Measurements from ENCODE around the gene ADAMTS13. TPM values are rescaled to one million over a fixed set of nuclear protein-coding genes. Genes with fewer than 3 reads are reported as not detected.
A peak's percentile ranks its signal among the peaks of the same experiment; 100 is the strongest.

Gene ADAMTS13
- total RNA-seq, 1 donor from 2014 or later = 9.1 TPM

DNA sequence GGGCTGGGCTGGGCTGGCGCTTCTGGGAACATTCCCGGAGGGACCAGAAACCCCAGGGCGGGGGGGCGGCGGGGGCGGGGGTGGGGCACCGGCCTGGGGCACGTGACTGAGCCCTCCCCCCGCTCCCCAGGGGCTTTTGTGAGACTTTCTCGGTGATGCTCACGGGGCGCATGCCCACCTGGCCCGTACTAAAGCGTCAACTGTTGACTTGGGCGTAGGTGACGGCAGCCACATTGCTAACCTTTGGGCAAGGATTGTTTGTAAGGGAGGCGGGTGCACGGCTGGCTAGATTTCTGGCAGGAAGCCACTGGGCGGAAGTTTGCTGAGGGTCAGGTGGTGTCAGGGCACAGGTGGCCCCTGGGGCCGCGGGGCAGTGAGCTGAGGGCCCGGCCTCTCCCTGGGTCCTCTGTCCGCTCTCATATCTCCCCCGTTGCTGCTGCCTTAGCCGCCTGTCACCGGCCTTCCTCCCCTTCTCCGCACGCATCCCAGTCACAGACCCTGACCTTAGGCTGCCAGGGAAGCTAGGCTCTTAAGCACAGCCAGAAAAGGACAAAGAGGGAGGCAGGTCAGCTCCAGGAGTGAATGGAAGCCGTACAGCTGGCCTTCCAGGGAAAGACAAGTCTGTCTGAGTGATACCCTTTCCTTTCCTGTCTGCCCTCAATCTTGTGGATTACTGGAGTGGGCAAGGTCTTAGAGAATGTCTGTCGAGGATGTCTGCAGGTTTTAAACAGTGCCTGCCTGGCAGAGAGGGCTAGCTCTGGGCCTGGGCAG lies 38.4 kb downstream of the ADAMTS13 start:
- H3K4me3 Mint-ChIP-seq (ENCODE audit: unreplicated experiment) = peak overlapping the region; percentile 90
- H3K36me3 Mint-ChIP-seq (ENCODE audit: low read depth, unreplicated experiment) = peaks cover 3% of the 10 kb centered on the region
- peak overlapping the region; percentile 84 for H3K27ac Mint-ChIP-seq (ENCODE audit: unreplicated experiment)
- no peaks in the 10 kb centered on the region for H3K9me3 Mint-ChIP-seq (ENCODE audit: unreplicated experiment)
- TF ChIP-seq, protein P1, sequence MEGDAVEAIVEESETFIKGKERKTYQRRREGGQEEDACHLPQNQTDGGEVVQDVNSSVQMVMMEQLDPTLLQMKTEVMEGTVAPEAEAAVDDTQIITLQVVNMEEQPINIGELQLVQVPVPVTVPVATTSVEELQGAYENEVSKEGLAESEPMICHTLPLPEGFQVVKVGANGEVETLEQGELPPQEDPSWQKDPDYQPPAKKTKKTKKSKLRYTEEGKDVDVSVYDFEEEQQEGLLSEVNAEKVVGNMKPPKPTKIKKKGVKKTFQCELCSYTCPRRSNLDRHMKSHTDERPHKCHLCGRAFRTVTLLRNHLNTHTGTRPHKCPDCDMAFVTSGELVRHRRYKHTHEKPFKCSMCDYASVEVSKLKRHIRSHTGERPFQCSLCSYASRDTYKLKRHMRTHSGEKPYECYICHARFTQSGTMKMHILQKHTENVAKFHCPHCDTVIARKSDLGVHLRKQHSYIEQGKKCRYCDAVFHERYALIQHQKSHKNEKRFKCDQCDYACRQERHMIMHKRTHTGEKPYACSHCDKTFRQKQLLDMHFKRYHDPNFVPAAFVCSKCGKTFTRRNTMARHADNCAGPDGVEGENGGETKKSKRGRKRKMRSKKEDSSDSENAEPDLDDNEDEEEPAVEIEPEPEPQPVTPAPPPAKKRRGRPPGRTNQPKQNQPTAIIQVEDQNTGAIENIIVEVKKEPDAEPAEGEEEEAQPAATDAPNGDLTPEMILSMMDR (IDR thresholded peaks at IDR 0.05; ENCODE audit: unreplicated experiment) = no peak
- peaks cover 4% of the 10 kb centered on the region for H3K27me3 Mint-ChIP-seq (ENCODE audit: unreplicated experiment)
- DNase-seq (ENCODE audit: low spot score) = peak; percentile 58
- H3K4me1 Mint-ChIP-seq (ENCODE audit: unreplicated experiment) = peaks cover 11% of the 10 kb centered on the region

DNA sequence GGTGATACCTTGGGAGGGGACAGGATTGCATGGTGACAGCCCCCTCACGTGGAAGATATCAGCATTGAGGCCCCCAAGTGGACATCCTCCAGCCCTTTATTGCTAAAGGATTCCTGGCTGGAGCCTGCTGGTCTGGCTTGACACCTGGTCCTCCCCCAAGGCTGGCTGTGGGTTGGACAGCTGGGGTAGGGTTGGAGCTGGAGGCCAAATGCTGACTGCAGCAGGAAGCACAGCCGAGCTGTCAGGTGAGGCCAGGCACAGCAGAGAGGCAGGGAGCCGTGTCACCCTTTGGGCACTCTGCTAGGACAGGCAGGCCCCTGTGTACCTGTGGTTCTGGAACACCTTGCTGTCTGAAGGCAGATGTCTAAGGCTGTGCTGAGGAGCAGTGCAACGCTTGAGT lies 39.8 kb downstream of the ADAMTS13 start:
- no peak for DNase-seq (ENCODE audit: low spot score)
- peaks cover 4% of the 10 kb centered on the region for H3K36me3 Mint-ChIP-seq (ENCODE audit: low read depth, unreplicated experiment)
- TF ChIP-seq, protein P1 (IDR thresholded peaks at IDR 0.05; ENCODE audit: unreplicated experiment) = no peak
- H3K27me3 Mint-ChIP-seq (ENCODE audit: unreplicated experiment) = peaks cover 3% of the 10 kb centered on the region
- no peak overlapping the region for H3K4me3 Mint-ChIP-seq (ENCODE audit: unreplicated experiment)
- no peak overlapping the region for H3K27ac Mint-ChIP-seq (ENCODE audit: unreplicated experiment)
- peaks cover 11% of the 10 kb centered on the region for H3K4me1 Mint-ChIP-seq (ENCODE audit: unreplicated experiment)
- H3K9me3 Mint-ChIP-seq (ENCODE audit: unreplicated experiment) = no peaks in the 10 kb centered on the region

DNA sequence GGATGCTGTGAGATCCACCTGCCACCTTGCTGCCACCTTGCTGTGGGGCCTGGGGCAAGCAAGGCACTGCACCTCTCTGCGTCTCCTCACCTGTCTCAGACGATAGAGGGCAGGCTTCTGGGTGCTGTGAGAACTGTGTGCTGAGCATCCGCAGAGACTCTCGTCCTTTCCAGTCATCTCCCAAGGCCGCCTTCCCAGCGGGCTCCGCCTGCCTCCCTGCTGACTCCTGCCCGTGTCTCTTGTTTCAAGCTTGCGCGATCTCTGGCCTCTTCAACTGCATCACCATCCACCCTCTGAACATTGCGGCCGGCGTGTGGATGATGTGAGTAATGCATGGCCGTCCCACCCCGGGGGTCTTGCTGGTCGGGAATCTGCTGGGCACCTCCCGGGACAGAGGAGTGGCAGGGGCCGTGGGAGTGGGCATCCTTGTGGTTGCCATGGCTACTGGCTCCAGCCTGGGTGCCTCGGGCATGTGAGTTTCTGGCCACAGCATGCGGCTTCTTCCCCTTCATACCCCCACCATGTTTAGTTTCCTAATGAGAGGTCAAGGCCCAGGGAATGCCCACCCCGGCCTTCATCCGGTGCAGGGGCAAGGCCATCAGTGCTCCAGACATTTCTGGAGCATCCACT lies 41.2 kb downstream of the ADAMTS13 start:
- Mint-ChIP-seq H3K4me1 (ENCODE audit: unreplicated experiment) (peaks cover 11% of the 10 kb centered on the region), H3K36me3 (ENCODE audit: low read depth, unreplicated experiment) (peaks cover 4% of the 10 kb centered on the region), H3K4me3 (ENCODE audit: unreplicated experiment) (no peak overlapping the region), H3K27me3 (ENCODE audit: unreplicated experiment) (peaks cover 6% of the 10 kb centered on the region), H3K27ac (ENCODE audit: unreplicated experiment) (no peak overlapping the region), H3K9me3 (ENCODE audit: unreplicated experiment) (no peaks in the 10 kb centered on the region)
- TF ChIP-seq, protein P1 (IDR thresholded peaks at IDR 0.05; ENCODE audit: unreplicated experiment) = no peak
- no peak for DNase-seq (ENCODE audit: low spot score)

DNA sequence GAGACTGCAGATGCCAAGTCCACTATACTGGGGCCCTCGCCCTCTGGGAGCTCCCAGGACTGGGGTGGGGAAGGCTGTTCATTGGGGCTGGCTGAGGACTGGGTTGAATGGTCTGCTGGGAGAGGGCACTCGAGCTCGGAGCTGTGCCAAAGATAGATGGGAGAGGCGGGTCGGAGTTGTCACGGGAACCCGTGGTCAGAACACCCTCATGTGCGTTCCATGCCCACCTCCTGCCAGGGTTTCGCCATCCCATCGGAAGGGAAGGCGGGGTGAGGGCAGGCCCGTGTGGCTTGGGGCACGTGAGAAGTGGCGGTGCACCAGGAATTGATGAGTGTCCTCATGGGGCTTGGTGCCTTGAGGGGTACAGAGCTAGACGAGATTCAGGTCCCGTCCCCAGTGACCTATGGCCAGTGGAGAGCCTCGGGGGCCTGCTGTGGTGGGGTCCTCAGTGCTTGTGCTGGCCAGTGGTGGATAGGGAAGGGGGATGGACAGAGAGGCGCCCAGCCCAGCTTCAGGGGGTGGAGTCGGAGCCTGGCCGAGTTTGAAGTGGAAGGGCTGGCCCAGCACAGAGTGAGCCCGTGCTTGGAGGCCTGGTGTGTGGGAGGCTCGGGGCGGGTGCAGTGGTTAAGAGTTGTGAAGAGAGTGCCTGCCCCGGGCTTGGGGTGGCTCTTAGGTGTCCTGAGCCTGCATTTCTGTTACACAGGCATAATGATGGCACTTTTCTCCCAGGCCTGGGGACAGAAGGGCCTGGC lies 41.9 kb downstream of the ADAMTS13 start:
- DNase-seq (ENCODE audit: low spot score) = no peak
- peaks cover 4% of the 10 kb centered on the region for H3K36me3 Mint-ChIP-seq (ENCODE audit: low read depth, unreplicated experiment)
- H3K4me1 Mint-ChIP-seq (ENCODE audit: unreplicated experiment) = peaks cover 11% of the 10 kb centered on the region
- no peaks in the 10 kb centered on the region for H3K9me3 Mint-ChIP-seq (ENCODE audit: unreplicated experiment)
- H3K27ac Mint-ChIP-seq (ENCODE audit: unreplicated experiment) = no peak overlapping the region
- TF ChIP-seq, protein P1 (IDR thresholded peaks at IDR 0.05; ENCODE audit: unreplicated experiment) = no peak
- H3K4me3 Mint-ChIP-seq (ENCODE audit: unreplicated experiment) = no peak overlapping the region
- H3K27me3 Mint-ChIP-seq (ENCODE audit: unreplicated experiment) = peaks cover 6% of the 10 kb centered on the region

Data from endothelial cell (in vitro differentiated cells).